ENCODE data around the gene FMN1.

The FMN1 gene

DNA sequence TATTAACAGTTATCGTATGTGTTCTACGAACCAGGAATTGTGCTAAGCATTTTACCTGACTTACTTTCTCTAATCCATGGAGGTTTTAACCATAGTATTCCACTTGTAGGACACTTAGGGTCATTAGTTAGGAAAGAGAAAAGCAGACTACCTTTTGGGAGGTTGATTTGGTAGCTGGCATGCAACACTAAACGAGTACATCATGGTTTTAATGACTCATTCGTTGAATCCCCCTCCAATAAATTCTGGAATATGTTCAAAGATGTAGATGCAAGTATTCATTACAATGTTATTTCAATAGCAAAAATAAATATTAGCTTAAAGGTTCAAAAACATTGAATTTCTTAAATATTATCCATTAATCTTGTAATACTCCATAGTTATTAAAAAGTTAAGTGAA, 162.5 kb downstream of the FMN1 start:
- H3K27ac ChIP-seq (ENCODE audit: low read depth, low read length), result peak overlapping the region; percentile 10; the same call in 1 of the 2 replicates

GRCh38 chr15:33031324-33031821, 163.1 kb downstream of the FMN1 start:
- Histone ChIP-seq H3K36me3 (ENCODE audit: insufficient read depth, low read length) (no peaks in the 10 kb centered on the region), H3K4me1 (ENCODE audit: control insufficient read depth, insufficient read depth, low read length, unreplicated experiment) (peaks cover 17% of the 10 kb centered on the region), H3K4me3 (ENCODE audit: low read depth, low read length) (no peak overlapping the region), H2AFZ (ENCODE audit: low read length, unreplicated experiment) (peak overlapping the region; percentile 29), H3K79me2 (ENCODE audit: control insufficient read depth, insufficient read depth, low read length, unreplicated experiment) (no peaks in the 10 kb centered on the region), H3K27ac (ENCODE audit: low read depth, low read length) (peak overlapping the region; percentile 10; the same call in 1 of the 2 replicates), H3K27me3 (ENCODE audit: insufficient read depth, low read length) (no peaks in the 10 kb centered on the region)

More for the DNA sequence above, 162.5 kb downstream of the FMN1 start:
- no peak overlapping the region for H3K4me3 ChIP-seq (ENCODE audit: low read depth, low read length)
- no peaks in the 10 kb centered on the region for H3K79me2 ChIP-seq (ENCODE audit: control insufficient read depth, insufficient read depth, low read length, unreplicated experiment)
- H3K4me1 ChIP-seq (ENCODE audit: control insufficient read depth, insufficient read depth, low read length, unreplicated experiment), result peaks cover 17% of the 10 kb centered on the region
- H3K27me3 ChIP-seq (ENCODE audit: insufficient read depth, low read length), result no peaks in the 10 kb centered on the region
- no peaks in the 10 kb centered on the region for H3K36me3 ChIP-seq (ENCODE audit: insufficient read depth, low read length)
- H2AFZ ChIP-seq (ENCODE audit: low read length, unreplicated experiment), result no peak overlapping the region

GRCh38 chr15:33030315-33030714, 164.2 kb downstream of the FMN1 start:
- Histone ChIP-seq H2AFZ (ENCODE audit: low read length, unreplicated experiment) (no peak overlapping the region), H3K27ac (ENCODE audit: low read depth, low read length) (no peak overlapping the region), H3K27me3 (ENCODE audit: insufficient read depth, low read length) (no peaks in the 10 kb centered on the region), H3K4me1 (ENCODE audit: control insufficient read depth, insufficient read depth, low read length, unreplicated experiment) (peaks cover 17% of the 10 kb centered on the region), H3K79me2 (ENCODE audit: control insufficient read depth, insufficient read depth, low read length, unreplicated experiment) (no peaks in the 10 kb centered on the region), H3K4me3 (ENCODE audit: low read depth, low read length) (no peak overlapping the region), H3K36me3 (ENCODE audit: insufficient read depth, low read length) (no peaks in the 10 kb centered on the region)

DNA sequence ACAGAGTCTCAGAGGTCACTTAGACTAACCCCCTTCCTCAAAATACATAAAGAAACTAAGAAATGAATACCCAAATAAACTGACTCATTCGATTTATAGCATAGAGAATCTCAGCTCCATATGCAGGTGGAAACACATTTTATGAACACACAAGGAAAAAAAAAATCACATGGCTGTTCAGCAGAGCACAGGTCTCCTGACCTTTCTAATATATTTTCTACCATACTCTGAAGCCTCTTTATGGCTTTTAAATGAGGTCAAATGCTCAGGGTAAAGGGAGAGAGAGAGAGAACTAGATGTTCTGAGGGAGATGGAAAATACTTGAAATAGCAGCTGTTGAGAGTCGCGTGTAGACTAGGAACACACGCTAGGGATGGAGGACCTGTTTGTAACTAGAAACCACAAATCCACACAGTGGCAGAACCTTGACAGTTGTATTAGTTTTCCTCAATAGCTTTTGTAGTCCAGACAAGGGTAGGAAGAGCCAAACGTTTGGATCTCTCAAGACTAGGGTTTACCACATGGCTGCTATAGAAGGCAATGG, 165.3 kb downstream of the FMN1 start:
- H3K27ac ChIP-seq (ENCODE audit: low read depth, low read length), result no peak overlapping the region

DNA sequence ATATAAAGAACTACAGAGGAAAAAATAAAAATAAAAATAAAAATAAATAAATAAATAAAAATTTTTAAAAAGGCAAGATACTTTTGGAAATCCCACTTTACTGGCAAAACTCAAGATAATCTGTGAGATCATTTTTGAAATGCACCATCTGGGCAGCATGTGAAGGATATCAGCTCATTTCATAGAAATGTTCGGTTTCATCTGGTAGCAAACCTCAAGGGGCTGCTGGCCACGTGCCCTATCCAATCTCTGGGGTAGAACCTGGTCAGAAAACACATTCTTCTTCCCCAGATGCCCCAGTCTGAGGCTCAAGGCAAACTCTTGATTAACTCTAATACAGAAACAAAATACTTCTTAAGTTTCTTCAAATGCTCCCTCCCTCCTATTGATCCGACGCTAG, 166.0 kb downstream of the FMN1 start:
- H3K4me1 ChIP-seq (ENCODE audit: control insufficient read depth, insufficient read depth, low read length, unreplicated experiment), result peaks cover 17% of the 10 kb centered on the region
- H3K79me2 ChIP-seq (ENCODE audit: control insufficient read depth, insufficient read depth, low read length, unreplicated experiment), result no peaks in the 10 kb centered on the region

More for the DNA sequence above, 165.3 kb downstream of the FMN1 start:
- H3K79me2 ChIP-seq (ENCODE audit: control insufficient read depth, insufficient read depth, low read length, unreplicated experiment), result no peaks in the 10 kb centered on the region
- no peak overlapping the region for H2AFZ ChIP-seq (ENCODE audit: low read length, unreplicated experiment)
- peaks cover 17% of the 10 kb centered on the region for H3K4me1 ChIP-seq (ENCODE audit: control insufficient read depth, insufficient read depth, low read length, unreplicated experiment)
- no peak overlapping the region for H3K4me3 ChIP-seq (ENCODE audit: low read depth, low read length)
- no peaks in the 10 kb centered on the region for H3K27me3 ChIP-seq (ENCODE audit: insufficient read depth, low read length)
- H3K36me3 ChIP-seq (ENCODE audit: insufficient read depth, low read length), result no peaks in the 10 kb centered on the region

DNA sequence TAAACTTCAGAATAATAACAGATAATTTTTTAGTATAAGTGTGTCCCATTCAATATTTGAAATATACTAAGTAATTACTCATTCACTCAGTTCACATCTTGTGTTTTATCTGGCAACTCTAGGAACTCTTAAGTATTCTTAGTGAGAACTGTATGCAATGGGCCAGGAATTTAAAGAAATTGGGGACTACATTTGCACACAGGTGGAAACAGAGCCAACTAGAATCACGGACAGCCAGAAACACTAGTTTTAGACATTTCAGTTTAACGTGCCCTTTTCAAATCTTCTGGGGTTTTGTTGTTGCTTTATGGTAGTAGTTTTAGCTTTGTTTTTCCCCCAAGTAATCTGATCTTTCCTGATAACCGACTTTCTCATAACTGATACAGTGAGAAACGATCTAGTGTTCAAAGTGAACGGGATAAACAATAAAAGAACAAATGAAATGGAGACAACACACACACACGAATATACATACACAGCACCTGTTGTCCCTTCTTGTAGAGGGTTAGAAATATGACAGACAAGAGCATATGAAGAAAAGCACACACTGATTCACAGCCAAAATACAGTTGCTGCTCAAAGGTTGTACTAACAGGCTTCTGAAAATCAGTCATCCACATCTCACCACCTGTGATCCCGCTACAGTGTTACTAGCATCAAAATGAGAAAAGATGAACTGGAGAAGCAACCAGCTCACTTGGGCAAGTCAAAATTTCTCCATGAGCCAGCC, 167.0 kb downstream of the FMN1 start:
- H3K79me2 ChIP-seq (ENCODE audit: control insufficient read depth, insufficient read depth, low read length, unreplicated experiment), result no peaks in the 10 kb centered on the region

More for the DNA sequence above, 166.0 kb downstream of the FMN1 start:
- Histone ChIP-seq H3K27ac (ENCODE audit: low read depth, low read length) (no peak overlapping the region), H3K27me3 (ENCODE audit: insufficient read depth, low read length) (no peaks in the 10 kb centered on the region), H3K4me3 (ENCODE audit: low read depth, low read length) (no peak overlapping the region), H3K36me3 (ENCODE audit: insufficient read depth, low read length) (no peaks in the 10 kb centered on the region), H2AFZ (ENCODE audit: low read length, unreplicated experiment) (no peak overlapping the region)

GRCh38 chr15:33026614-33027013, 167.9 kb downstream of the FMN1 start:
- H3K27me3 ChIP-seq (ENCODE audit: insufficient read depth, low read length), result no peaks in the 10 kb centered on the region
- H3K4me3 ChIP-seq (ENCODE audit: low read depth, low read length), result no peak overlapping the region
- no peaks in the 10 kb centered on the region for H3K36me3 ChIP-seq (ENCODE audit: insufficient read depth, low read length)
- H3K27ac ChIP-seq (ENCODE audit: low read depth, low read length), result no peak overlapping the region
- H3K79me2 ChIP-seq (ENCODE audit: control insufficient read depth, insufficient read depth, low read length, unreplicated experiment), result no peaks in the 10 kb centered on the region
- H3K4me1 ChIP-seq (ENCODE audit: control insufficient read depth, insufficient read depth, low read length, unreplicated experiment), result peaks cover 19% of the 10 kb centered on the region
- no peak overlapping the region for H2AFZ ChIP-seq (ENCODE audit: low read length, unreplicated experiment)

More for the DNA sequence above, 167.0 kb downstream of the FMN1 start:
- Histone ChIP-seq H2AFZ (ENCODE audit: low read length, unreplicated experiment) (no peak overlapping the region), H3K36me3 (ENCODE audit: insufficient read depth, low read length) (no peaks in the 10 kb centered on the region), H3K4me3 (ENCODE audit: low read depth, low read length) (no peak overlapping the region), H3K4me1 (ENCODE audit: control insufficient read depth, insufficient read depth, low read length, unreplicated experiment) (peaks cover 22% of the 10 kb centered on the region), H3K27ac (ENCODE audit: low read depth, low read length) (no peak overlapping the region), H3K27me3 (ENCODE audit: insufficient read depth, low read length) (no peaks in the 10 kb centered on the region)

- Histone ChIP-seq H3K4me1 (ENCODE audit: control insufficient read depth, insufficient read depth, low read length, unreplicated experiment) (peaks cover 12% of the 10 kb centered on the region), H3K4me3 (ENCODE audit: low read depth, low read length) (no peak overlapping the region), H3K36me3 (ENCODE audit: insufficient read depth, low read length) (no peaks in the 10 kb centered on the region), H2AFZ (ENCODE audit: low read length, unreplicated experiment) (peak overlapping the region; percentile 92), H3K27ac (ENCODE audit: low read depth, low read length) (peak overlapping the region; percentile 26), H3K79me2 (ENCODE audit: control insufficient read depth, insufficient read depth, low read length, unreplicated experiment) (no peaks in the 10 kb centered on the region), H3K27me3 (ENCODE audit: insufficient read depth, low read length) (no peaks in the 10 kb centered on the region)
Measured at GRCh38 chr15:33022629-33023028, 171.9 kb downstream of the FMN1 start.

- peaks cover 12% of the 10 kb centered on the region for H3K4me1 ChIP-seq (ENCODE audit: control insufficient read depth, insufficient read depth, low read length, unreplicated experiment)
- peak overlapping the region; percentile 92 for H2AFZ ChIP-seq (ENCODE audit: low read length, unreplicated experiment)
- H3K27me3 ChIP-seq (ENCODE audit: insufficient read depth, low read length), result no peaks in the 10 kb centered on the region
- no peak overlapping the region for H3K4me3 ChIP-seq (ENCODE audit: low read depth, low read length)
- H3K79me2 ChIP-seq (ENCODE audit: control insufficient read depth, insufficient read depth, low read length, unreplicated experiment), result no peaks in the 10 kb centered on the region
- H3K27ac ChIP-seq (ENCODE audit: low read depth, low read length), result peak overlapping the region; percentile 26
- no peaks in the 10 kb centered on the region for H3K36me3 ChIP-seq (ENCODE audit: insufficient read depth, low read length)
Measured at GRCh38 chr15:33021806-33022389, 172.6 kb downstream of the FMN1 start.

GRCh38 chr15:33019354-33019981, 175.0 kb downstream of the FMN1 start:
- H3K79me2 ChIP-seq (ENCODE audit: control insufficient read depth, insufficient read depth, low read length, unreplicated experiment), result no peaks in the 10 kb centered on the region
- no peak overlapping the region for H2AFZ ChIP-seq (ENCODE audit: low read length, unreplicated experiment)
- H3K4me3 ChIP-seq (ENCODE audit: low read depth, low read length), result no peak overlapping the region
- H3K27me3 ChIP-seq (ENCODE audit: insufficient read depth, low read length), result no peaks in the 10 kb centered on the region
- H3K4me1 ChIP-seq (ENCODE audit: control insufficient read depth, insufficient read depth, low read length, unreplicated experiment), result peaks cover 12% of the 10 kb centered on the region
- H3K27ac ChIP-seq (ENCODE audit: low read depth, low read length), result no peak overlapping the region
- no peaks in the 10 kb centered on the region for H3K36me3 ChIP-seq (ENCODE audit: insufficient read depth, low read length)
